LoVo (cell line): Measurements from ENCODE around the gene ANO10.

ENCODE experiments used
- DNase-seq: peaks from one replicate; pipeline ENCODE4 v3.0.0-alpha.2; 2016; ENCODE audit warnings: low spot score

Gene ANO10

DNA sequence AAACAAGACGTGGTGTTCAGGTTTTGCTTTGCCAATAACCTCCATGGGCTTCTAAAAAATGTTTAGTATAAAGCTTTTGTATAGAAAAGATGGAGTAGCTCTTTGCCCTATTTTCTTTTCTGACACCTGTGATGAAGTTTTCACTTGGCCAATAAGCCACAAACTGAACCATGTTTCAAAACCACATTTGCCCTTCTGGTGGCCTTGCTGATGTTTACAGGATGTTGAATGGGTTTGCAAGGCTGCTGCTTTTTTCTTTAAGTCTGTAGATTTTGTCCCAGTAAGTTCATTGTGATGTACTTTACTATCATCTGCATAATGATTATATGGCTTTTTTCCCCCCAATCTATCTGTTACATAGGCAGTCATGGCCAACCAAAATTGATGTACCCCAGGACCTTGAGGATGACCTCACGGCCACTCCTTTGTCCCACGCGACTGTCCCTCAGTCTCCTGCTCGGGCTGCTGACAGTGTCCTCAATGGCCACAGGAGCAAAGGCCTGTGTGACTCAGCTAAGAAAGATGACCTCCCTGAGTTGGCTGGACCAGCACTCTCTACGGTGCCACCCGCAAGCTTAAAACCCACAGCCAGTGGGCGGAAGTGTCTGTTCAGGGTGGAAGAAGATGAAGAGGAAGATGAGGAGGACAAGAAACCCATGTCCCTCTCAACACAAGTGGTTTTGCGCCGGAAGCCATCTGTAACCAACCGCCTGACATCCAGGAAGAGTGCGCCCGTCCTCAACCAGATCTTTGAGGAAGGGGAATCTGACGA lies 274.6 kb downstream of the ANO10 start:
- no peak for DNase-seq

DNA sequence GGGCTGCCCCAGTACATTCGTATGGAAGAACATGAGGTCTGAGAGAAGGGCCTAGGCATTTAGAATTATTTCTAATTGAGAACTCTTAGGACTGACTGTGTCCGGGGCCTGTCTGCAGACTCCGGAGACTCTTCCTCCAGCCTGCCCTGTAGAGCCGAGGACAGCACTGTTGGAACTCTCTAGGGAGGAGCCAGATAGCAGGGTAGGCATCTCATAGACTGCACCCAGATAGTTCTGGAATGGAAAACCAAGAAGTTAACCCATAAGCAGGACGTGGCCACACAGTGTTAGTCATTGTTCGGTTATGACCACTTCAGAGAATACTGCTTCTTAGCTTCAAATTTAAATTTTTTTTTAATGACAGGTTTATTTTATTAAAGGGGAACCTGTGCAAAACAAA lies 275.9 kb downstream of the ANO10 start:
- DNase-seq: no peak

DNA sequence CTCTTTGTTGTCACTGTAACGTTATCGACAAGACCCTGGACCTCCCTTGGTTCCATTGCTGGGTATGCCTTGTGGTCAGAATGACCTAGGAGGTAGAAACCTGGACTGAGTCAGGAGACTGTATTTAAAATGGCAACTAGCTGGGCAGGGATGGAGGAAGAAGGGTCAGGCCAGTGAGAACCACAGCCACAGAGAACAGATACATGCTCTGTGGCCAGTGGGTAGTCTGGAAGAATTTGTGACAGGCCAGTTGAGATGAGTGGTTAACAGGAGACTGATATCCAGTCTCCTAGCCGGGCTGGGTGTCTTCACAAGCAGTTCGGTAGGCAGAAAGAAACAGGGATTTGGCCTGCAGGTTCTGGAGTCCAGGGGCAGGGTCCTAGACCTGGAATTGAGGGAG lies 276.6 kb downstream of the ANO10 start:
- DNase-seq: no peak

DNA sequence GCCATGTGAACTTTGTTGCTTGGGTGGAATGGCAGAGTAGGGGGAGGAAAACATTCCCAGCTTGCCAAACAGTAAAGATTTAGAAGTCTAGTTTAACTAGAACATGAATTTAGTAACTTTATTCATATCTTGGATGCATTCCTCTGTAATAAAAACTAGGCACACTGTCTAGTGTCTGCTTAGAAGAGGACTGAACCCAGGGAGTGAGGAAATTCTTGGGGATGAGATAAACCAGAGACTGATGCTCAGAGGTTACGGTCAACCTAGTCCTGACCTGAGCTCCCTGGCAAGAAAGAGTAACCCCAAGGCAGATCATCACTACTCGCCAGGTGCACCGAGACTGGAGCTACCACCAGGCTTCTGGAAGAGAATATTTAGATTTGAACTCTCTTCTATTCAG lies 277.3 kb downstream of the ANO10 start:
- no peak for DNase-seq

DNA sequence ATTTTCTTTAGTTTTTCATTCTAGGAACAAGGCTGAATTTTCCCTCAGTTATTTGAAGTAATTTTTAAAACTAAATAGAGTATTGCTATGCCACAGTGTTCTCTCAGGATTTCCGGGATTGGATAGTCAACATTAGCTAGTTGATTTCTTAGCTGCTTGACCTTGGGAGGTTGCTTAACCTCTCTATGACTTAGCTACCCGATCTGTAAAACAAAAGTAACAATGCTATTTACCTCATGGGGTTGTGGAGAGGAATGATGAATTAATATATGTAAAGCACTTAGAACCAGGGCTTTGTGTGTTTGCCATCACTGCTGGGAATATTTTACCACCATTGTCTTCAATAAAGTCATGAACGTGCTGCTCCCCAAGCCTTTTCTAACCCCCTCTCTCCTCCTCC lies 278.0 kb downstream of the ANO10 start:
- DNase-seq: no peak

DNA sequence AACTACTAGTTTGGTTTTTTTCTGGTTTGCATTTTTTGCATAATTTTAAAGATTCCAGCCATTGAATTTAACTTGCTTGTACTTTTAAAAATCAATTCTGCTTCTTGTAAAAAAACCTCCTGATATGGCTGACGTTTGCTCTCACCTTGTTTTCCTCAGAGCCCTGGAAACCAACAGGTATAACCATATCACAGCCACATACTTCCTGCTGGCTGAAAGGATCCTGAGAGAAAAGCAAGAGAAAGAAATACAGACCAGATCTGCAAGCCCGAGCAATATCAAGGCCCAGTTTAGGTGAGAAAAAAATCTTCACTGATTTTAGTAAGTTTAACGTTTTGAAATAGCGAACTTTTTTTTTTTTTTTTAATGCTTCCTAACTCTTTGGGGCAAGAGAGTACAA lies 278.6 kb downstream of the ANO10 start:
- no peak for DNase-seq

DNA sequence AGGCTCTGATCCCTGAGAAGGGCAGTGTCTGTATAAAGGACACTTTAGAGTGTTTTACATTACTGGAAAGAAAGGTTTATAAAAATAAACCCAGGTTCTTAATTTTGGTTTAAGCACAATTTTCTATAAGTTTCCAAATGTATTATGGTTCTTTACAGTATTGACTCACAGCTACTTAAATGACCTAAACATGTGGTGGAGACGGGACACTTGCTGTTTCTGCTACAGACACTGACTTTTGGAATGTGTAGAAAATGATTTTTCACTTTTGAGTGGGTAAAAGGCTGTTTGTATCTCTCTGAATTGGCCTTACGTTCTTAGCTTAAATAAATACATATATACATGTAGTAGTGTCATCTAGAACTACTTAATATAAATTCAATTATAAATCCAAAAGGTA lies 280.0 kb downstream of the ANO10 start:
- no peak for DNase-seq

DNA sequence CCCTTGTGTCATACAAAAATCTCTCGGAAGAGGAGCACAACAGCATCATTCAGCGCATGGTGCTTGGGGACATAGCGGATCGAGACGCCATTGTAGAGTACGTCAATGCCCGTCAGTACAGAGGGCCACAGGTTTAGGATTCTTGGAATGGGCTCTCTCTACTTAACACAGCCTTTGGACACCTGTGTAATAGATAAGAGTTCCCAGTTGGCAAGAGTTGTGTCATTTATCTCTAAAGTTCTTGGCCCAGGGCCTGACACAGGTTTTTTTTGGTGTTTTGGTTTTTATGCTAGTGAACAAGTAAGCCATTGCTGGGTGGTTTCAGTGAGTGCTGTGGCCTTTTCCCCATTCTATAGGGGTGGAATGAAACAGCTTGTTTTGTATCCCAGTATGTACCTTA lies 281.4 kb downstream of the ANO10 start:
- no peak for DNase-seq

DNA sequence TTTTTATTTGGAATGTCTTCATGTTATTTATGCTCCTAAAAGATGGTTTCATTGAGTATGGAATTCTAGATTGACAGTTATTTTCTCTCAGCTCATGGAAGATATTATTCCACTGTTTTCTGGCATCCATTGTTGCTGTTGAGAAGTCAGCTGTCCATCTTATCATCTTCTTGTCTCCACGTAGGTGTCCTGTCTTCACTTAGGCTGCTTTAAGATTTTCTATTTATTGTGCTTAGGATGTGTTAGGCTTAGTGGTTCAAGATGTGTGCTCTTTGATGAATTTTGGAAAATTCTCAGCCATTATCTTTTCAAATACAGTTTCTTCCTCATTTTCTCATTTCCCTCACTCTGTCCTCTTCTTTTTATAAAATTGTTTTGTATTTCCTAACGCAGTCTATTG lies 283.5 kb downstream of the ANO10 start:
- no peak for DNase-seq

DNA sequence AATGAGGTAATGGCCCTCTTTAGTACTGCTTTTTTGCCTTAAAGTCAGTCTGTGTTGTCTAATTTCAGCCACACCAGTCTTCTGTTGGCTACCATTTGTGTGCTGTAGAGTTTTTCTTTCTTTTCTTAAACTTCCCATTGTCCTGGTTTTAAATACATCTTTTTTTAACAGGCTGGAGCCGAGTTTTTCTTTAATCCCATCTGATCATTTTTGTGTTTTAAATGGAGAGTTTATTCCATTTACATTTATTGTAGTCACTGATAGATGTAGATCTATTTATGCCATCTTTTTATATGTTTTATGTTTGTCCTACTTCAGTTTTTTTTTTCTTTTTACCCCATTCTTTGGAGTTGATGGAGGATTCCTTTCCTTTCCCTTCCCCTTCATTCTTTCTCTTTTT lies 286.0 kb downstream of the ANO10 start:
- no peak for DNase-seq

DNA sequence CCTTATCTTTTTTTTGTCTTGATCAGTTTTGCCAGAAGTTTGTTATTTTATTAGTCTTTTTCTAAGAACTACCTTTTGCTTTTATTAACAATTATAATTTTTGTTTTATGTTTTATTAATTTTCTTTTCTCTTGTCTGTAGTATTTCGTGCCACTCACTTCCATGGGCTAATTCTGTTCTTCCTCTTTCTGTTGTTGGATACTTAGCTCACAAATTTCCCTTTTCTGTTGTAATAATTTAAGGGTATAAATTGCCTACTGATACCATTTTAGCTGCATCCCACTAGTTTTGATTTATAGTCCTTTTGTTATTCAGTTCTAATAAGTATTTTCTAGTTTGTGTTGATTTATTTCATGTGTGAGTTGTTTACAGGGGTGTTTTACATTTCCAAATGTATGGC lies 286.8 kb downstream of the ANO10 start:
- DNase-seq: no peak

DNA sequence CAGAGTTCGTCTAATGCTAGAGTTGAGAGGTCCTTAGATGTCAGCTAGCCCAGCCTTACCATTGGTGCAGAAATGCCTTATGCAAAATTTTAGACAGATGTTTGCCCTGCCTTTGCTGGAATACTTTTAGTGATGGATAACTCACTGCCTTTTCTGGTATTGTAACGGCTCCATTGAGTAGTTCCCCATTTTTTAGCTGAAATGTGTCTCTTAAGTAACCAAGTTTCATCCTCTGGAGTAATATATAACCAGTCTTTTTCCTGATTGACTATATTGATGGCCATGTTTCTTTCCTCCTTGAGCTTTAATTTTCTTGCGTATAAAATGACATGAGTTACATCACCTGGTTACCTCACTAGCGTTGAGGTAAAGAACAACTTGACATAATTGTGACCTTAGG lies 290.4 kb downstream of the ANO10 start:
- DNase-seq: no peak

DNA sequence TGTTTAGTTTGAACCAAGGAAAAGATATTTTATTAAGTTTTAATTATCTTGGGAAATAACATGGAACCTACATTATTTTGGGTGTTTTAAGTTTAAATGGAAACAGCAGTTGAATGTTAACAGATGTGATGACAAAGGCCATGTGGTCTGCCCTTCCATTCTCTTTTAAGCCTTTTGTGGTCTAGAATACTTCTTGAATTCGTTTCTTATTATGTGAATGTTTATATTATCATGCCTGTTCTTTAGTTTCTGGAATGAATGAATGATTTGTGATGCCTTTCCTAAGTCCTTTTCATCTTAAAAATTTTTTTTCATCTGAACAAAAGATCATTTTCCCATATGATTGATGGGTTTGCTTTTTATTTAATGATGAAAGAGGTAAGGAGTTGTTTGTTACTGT lies 290.8 kb downstream of the ANO10 start:
- DNase-seq: no peak

DNA sequence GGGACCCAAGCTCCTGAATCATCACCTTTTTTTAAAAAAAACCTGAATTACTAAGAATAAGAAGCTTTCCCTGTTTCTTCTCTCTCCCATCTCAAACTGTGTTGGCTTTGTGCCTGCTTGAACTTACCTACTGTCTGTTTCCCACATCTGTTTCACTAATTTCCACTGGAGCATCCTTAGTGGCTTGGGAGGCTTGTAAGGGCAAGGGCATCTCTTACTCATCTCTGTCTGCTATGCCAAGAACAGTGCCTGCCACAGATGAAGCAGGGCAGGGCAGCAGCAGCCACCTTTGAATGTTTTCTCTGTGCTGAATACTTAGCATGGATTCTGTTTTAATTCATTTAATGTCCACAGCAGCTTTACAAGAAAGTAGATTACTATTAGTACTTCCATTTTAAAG lies 293.2 kb downstream of the ANO10 start:
- DNase-seq: no peak

DNA sequence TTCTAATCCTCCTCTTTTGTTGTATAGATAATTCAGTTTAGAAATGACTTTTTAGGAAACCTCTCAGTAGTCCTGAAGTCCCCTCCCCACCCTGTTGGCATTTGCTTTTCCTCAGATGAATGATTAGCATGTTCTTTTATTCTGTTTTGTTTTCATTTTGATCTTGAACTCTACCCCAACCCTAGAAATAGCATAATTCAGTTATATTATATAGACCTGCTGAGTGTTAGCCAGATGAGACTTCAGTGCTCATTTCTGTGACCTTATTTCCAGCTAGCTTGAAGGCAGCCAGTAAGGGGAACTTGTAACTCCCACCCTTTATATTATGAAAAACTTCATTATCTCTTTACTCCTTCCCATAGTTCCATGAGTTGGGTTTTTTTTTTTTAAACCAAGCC lies 294.2 kb downstream of the ANO10 start:
- no peak for DNase-seq

DNA sequence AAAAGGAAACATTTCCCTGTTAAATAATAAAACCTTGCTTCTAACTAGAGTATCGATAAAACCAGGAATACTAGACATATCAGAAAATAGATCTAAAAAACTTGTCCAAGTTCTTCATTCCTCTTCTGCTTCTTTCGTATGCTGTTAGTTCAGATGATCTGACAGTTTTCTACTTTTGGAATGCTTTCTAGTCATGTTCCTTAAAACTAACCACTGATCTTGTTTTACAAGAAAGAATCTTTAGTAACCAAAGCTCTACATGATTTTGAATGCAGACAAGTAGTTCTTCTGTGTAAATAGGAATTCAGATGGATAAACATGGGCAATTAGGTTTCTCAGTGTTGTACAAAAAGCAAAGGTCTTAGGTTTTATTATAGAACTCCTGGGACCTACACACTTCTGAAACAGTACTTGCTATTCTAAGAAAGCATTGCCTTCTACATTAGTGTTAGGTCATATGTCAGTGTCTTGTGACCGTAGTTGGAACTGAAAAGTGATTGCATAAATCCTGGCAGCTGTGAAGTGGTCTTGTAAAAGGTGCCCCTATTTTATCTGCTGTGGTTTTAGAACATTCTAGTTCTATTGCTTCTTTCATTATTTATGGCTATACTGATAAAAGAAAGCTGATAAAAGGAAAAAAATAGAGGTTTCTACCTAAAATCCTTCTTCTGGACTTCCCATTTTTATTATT lies 294.8 kb downstream of the ANO10 start:
- no peak for DNase-seq

DNA sequence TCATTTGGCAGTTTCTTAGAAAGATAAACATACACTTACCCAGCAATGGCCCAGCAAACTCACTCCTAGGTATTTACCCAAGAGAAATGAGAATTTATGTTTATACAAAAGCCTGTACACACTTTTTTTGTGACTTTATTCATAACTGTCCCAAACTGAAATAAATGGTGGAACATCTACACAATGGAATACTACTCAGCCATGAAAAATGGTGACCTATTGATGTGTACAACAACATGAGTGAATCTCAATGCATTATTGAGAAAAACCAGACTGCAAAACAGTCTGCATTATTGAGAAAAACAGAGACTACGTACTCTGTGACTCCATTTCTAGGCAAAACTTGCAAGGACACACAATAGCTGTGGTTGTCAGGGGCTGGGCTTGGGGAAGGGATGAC lies 298.3 kb downstream of the ANO10 start:
- no peak for DNase-seq

DNA sequence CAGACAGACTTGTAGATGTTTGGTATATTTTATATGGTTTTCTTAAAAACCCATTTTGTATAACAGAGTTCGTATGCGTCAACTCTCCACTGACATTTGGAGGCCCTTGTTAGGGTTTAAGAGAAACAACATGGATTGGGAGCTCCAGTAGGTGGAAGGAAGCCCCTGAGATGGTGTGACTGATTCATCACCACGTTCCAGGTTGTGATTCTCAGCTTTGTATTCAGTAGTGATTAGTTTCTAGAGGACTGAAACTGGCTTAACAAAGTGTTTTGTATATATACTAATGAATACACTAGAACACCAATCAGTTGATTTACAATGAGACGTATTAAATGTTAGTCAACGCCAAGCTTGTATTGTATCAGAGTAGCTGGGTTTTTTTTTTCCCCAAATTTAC lies 301.5 kb downstream of the ANO10 start:
- DNase-seq: no peak

DNA sequence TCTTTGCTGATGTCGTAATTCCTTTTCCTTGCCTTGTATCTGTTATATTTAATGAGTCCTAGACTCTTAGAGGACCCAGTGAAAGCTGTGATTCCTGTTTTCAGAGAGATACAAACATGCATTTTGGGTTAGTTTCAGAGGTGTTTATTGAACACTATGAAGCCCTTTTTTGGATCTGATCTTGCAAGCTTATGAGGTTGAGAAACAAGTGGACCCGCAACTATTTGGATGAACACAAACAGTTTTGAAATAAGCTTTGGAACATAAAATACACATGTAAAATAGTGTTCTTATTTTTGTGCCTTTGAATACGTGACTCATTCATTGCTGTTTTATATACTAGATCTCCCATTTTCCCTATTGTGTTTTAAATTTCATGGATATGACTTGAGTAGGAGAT lies 302.0 kb downstream of the ANO10 start:
- no peak for DNase-seq

DNA sequence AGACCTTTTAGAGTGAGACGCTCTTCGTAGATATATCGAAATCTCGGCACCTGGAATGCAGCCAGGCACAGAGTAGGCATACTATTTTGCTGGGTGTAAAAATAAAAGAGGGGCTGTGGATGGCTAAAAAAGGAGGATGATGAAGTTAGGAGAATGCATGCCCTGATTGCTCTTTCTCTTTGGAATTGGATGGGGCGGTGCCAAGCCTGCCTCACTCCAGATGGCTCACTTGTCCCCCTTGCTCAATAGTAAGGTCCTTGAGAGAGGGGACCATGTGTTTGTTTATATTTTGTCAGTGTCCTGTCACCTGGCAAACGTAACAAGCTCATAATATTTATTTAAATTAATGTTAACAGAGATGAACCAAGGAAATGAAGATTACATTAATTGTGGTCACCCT lies 302.4 kb downstream of the ANO10 start:
- DNase-seq: no peak

DNA sequence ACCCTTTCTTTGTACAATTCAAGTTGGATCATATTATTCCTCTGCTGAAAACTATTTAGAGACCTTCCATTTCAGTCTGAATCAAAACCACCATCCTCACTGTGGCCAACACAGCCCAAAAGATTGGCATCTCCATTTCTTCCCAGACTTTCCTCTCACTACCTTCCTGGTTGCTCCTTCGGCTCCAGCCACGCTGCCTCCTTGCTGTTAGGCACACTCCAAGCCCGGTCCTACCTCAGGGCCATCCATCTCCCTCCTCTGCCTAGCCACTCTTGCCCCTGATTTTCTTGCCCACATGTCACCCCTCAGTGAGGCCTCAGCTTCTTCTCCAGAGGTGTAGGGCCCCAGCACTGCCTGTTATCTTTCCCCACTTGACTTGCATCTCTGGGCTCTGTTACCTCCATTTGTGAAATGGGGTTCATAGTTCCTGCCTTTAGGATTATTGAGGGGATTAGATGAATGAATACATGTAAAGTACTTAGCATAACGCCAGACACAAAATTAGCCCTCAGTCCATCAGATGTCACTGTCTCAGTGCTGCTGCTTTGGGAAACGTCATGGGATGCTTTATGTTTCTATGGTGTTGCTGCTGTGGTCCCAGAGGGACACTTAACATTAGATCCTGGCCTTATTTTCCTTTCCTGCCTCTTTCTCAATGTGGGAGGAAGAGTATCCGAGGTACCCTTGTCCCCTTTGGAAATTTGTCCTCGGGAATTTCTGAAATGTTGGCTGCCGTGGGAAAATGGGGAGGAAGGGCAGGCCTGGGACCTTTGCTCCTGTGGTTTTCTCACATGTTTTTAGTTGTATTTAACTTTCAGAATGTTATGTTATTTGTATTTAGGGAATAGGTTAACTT lies 304.1 kb downstream of the ANO10 start:
- DNase-seq: no peak

DNA sequence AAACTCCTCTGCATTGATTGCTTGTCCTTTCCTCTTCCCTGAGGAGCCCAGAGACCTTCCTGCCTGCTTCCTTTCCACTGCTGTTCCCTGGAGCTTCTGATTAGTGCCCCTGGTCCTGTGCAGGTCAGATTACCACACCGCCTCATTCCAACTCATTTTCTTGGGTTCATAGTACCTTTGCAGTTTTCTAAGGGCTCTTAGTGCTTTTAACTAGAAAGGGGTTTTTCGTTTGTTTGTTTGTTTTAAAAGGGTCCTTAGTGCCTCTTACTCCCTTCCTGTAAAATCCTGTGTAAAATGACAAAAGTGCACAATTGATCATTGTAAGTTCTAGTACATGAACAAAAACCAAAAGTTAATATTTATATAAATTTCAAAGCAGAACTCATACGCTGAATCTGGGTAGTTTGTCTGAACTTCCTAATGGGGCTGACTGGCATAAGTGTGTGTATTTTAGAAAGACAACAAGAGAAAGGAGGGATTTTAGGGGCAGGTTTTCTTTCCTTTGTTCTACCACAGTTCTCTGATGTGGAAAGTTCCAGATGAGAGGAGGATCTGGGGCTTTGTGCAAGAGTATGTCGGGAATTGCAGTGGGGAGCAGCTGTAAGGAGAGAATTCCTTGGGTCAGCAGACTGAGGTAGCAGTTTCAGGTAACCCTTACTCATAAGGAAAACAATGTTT lies 304.9 kb downstream of the ANO10 start:
- no peak for DNase-seq
